Body of pancreas (tissue), 4 donors: ENCODE measurements around the gene POU2AF1.

Source experiments
- CTCF ChIP-seq, 7 experiments: fragments of 450-650 bp in 4 of 7; fragments of 200-600 bp in 3 of 7; sonication (generic) in 3 of 7; IDR thresholded peaks; one replicate each; pipeline ENCODE4 v1.5.1; 2016 to 2019; ENCODE audit warnings: antibody characterized with exemption in 7 of 7
- POLR2A ChIP-seq, 3 donors: fragments of 450-650 bp; IDR thresholded peaks; one replicate each; pipeline ENCODE4 v1.6.1; 2016; ENCODE audit warnings: antibody characterized with exemption in 3 of 3, mild to moderate bottlenecking in 2 of 3

- TF ChIP-seq CTCF (IDR thresholded peaks at IDR 0.05) (no peak), POLR2A (IDR thresholded peaks at IDR 0.05) (no peak)
Observed at GRCh38 chr11:111367411-111368284, 11.4 kb downstream of the POU2AF1 start.
